Thoracic aorta (tissue), 2 donors: Measurements from ENCODE around the gene NCBP2. TPM values are rescaled to one million over a fixed set of nuclear protein-coding genes. Genes with fewer than 3 reads are reported as not detected.

Experiments used
- ATAC-seq: fragments of 150-250 bp; one replicate; pipeline ENCODE4 v1.8.0; 2017; ENCODE audit warnings: low read depth; ENCODE audit not compliant: insufficient number of reproducible peaks, low FRiP score
- DNase-seq: peaks from one replicate; pipeline ENCODE4 v3.0.0-alpha.2; 2020; ENCODE audit warnings: low spot score
- H3K27ac ChIP-seq, 2 donors: fragments of 200-600 bp; sonication (generic); 1 replicate in 1 of 2; 2 replicates in 1 of 2; pipeline ENCODE4 v1.5.1; 2016; ENCODE audit warnings: mild to moderate bottlenecking in 2 of 2, moderate library complexity in 2 of 2
- H3K27me3 ChIP-seq: fragments of 200-600 bp; sonication (generic); replicated peaks from 2 replicates; pipeline ENCODE4 v1.6.0; 2016; ENCODE audit warnings: mild to moderate bottlenecking; ENCODE audit not compliant: insufficient read depth
- H3K36me3 ChIP-seq: fragments of 200-600 bp; sonication (generic); one replicate; pipeline ENCODE4 v1.5.1; 2016
- H3K4me1 ChIP-seq, 2 donors: fragments of 200-600 bp; sonication (generic); 1 replicate in 1 of 2; 2 replicates in 1 of 2; pipeline versions ENCODE4 v1.5.1 to v1.6.0; 2016; ENCODE audit warnings: low read depth in 2 of 2, mild to moderate bottlenecking in 1 of 2; ENCODE audit not compliant: control insufficient read depth in 1 of 2
- H3K4me3 ChIP-seq: fragments of 200-600 bp; sonication (generic); 2 replicates; pipeline ENCODE4 v1.5.1; 2016; ENCODE audit warnings: mild to moderate bottlenecking
- H3K9me3 ChIP-seq: fragments of 200-600 bp; sonication (generic); 2 replicates; pipeline ENCODE4 v1.5.1; 2016
- CTCF ChIP-seq: fragments of 200-600 bp; sonication (generic); IDR thresholded peaks from one replicate; pipeline ENCODE4 v1.5.1; 2019; ENCODE audit warnings: antibody characterized with exemption
- total RNA-seq, 2 donors: library from RNA; depleted of rRNA; stranded (reverse); fragments of >200 nt; gene quantifications; one replicate each; pipeline versions ENCODE4 v1.1.0 to v1.2.3, GENCODE V29; 2016

NCBP2 gene
- total RNA-seq, 2 donors from 2014 or later = 26.5 to 44.1 TPM

- H3K27ac ChIP-seq = no peak overlapping the region
- TF ChIP-seq CTCF = no peak
- no peak for ATAC-seq
Observed at GRCh38 chr3:196983186-196983585, 40.9 kb upstream of the NCBP2 start.

GRCh38 chr3:196981657-196982056 lies 39.3 kb upstream of the NCBP2 start:
- no peak overlapping the region for H3K4me3 ChIP-seq
- no peaks in the 10 kb centered on the region for H3K9me3 ChIP-seq
- no peaks in the 10 kb centered on the region for H3K27me3 ChIP-seq
- DNase-seq = no peak
- no peak for ATAC-seq
- no peaks in the 10 kb centered on the region for H3K36me3 ChIP-seq
- TF ChIP-seq CTCF = no peak
- H3K27ac ChIP-seq = no peak overlapping the region
- H3K4me1 ChIP-seq = no peaks in the 10 kb centered on the region

More at GRCh38 chr3:196983186-196983585, 40.9 kb upstream of the NCBP2 start:
- Histone ChIP-seq H3K36me3 (no peaks in the 10 kb centered on the region), H3K27me3 (no peaks in the 10 kb centered on the region), H3K4me3 (no peak overlapping the region), H3K9me3 (no peaks in the 10 kb centered on the region), H3K4me1 (no peaks in the 10 kb centered on the region)
- no peak for DNase-seq

- Histone ChIP-seq H3K4me1 (no peaks in the 10 kb centered on the region), H3K9me3 (no peaks in the 10 kb centered on the region), H3K27me3 (no peaks in the 10 kb centered on the region), H3K36me3 (no peaks in the 10 kb centered on the region), H3K4me3 (no peak overlapping the region), H3K27ac (no peak overlapping the region)
- no peak for TF ChIP-seq CTCF
- DNase-seq = no peak
- ATAC-seq = no peak
Observed at GRCh38 chr3:196979545-196979944, 37.2 kb upstream of the NCBP2 start.

- ATAC-seq = no peak
- TF ChIP-seq CTCF = no peak
- Histone ChIP-seq H3K36me3 (no peaks in the 10 kb centered on the region), H3K4me3 (no peak overlapping the region), H3K4me1 (no peaks in the 10 kb centered on the region), H3K9me3 (no peaks in the 10 kb centered on the region), H3K27ac (no peak overlapping the region), H3K27me3 (no peaks in the 10 kb centered on the region)
- no peak for DNase-seq
Observed at GRCh38 chr3:196976941-196977340, 34.6 kb upstream of the NCBP2 start.

GRCh38 chr3:196975349-196975748 lies 33.0 kb upstream of the NCBP2 start:
- H3K4me3 ChIP-seq = no peak overlapping the region
- no peaks in the 10 kb centered on the region for H3K4me1 ChIP-seq
- no peak overlapping the region for H3K27ac ChIP-seq
- ATAC-seq (no peak), DNase-seq (no peak)
- no peaks in the 10 kb centered on the region for H3K27me3 ChIP-seq
- no peak for TF ChIP-seq CTCF
- no peaks in the 10 kb centered on the region for H3K9me3 ChIP-seq
- no peaks in the 10 kb centered on the region for H3K36me3 ChIP-seq
